ENCODE measurements around the gene ZNF500.

Gene ZNF500

GRCh38 chr16:4728676-4729075 lies 38.3 kb downstream of the ZNF500 start:
- H3K27ac ChIP-seq: no peak overlapping the region
- TF ChIP-seq CTCF (conservative IDR thresholded peaks at IDR 0.05) (no peak), ZFX (IDR thresholded peaks at IDR 0.05) (no peak)

- H3K27ac ChIP-seq: no peak overlapping the region
- no peak for TF ChIP-seq CTCF (conservative IDR thresholded peaks at IDR 0.05)
- no peak for TF ChIP-seq ZFX (IDR thresholded peaks at IDR 0.05)
Measured at GRCh38 chr16:4726616-4727015, 40.3 kb downstream of the ZNF500 start.

GRCh38 chr16:4724661-4725270 lies 42.2 kb downstream of the ZNF500 start:
- no peak overlapping the region for H3K27ac ChIP-seq
- TF ChIP-seq ZFX (IDR thresholded peaks at IDR 0.05) (no peak), CTCF (conservative IDR thresholded peaks at IDR 0.05) (no peak)

GRCh38 chr16:4723071-4723767 lies 43.7 kb downstream of the ZNF500 start:
- no peak for TF ChIP-seq ZFX (IDR thresholded peaks at IDR 0.05)
- TF ChIP-seq CTCF (conservative IDR thresholded peaks at IDR 0.05): no peak
- H3K27ac ChIP-seq: no peak overlapping the region

GRCh38 chr16:4718466-4718865 lies 48.5 kb downstream of the ZNF500 start:
- H3K27ac ChIP-seq: no peak overlapping the region

GRCh38 chr16:4714996-4715395 lies 52.0 kb downstream of the ZNF500 start:
- no peak for TF ChIP-seq ZFX (IDR thresholded peaks at IDR 0.05)
- TF ChIP-seq CTCF (conservative IDR thresholded peaks at IDR 0.05): no peak
- no peak overlapping the region for H3K27ac ChIP-seq

More at GRCh38 chr16:4718466-4718865, 48.5 kb downstream of the ZNF500 start:
- TF ChIP-seq ZFX (IDR thresholded peaks at IDR 0.05): no peak
- TF ChIP-seq CTCF (conservative IDR thresholded peaks at IDR 0.05): no peak

GRCh38 chr16:4713663-4714501 lies 53.1 kb downstream of the ZNF500 start:
- TF ChIP-seq ZFX (IDR thresholded peaks at IDR 0.05) (no peak), CTCF (conservative IDR thresholded peaks at IDR 0.05) (no peak)
- H3K27ac ChIP-seq: no peak overlapping the region
